ENCODE results near the gene MICALL2. TPM values are rescaled to one million over a fixed set of nuclear protein-coding genes. Genes with fewer than 3 reads are reported as not detected.

The MICALL2 gene
- total RNA-seq, 1 experiment from 2014 or later = 11.1 TPM

- DNase-seq (ENCODE audit: low read depth) = no peak
Measured at GRCh38 chr7:1468203-1468602, 8.9 kb upstream of the MICALL2 start.

GRCh38 chr7:1466524-1467271 is 7.4 kb upstream of the MICALL2 start:
- peak; percentile 71 for DNase-seq (ENCODE audit: low read depth)

- no peak for DNase-seq (ENCODE audit: low read depth)
Measured at GRCh38 chr7:1464694-1465093, 5.4 kb upstream of the MICALL2 start.

- DNase-seq (ENCODE audit: low read depth) = no peak
Measured at GRCh38 chr7:1463676-1464223, 4.5 kb upstream of the MICALL2 start.

GRCh38 chr7:1461646-1462375 is 2.5 kb upstream of the MICALL2 start:
- peak; percentile 21 for DNase-seq (ENCODE audit: low read depth)

- DNase-seq (ENCODE audit: low read depth) = peak; percentile 74
Measured at GRCh38 chr7:1460821-1461645, 1.8 kb upstream of the MICALL2 start.

- DNase-seq (ENCODE audit: low read depth) = peak; percentile 32
Measured at GRCh38 chr7:1459920-1460820, 900 bp upstream of the MICALL2 start.

- DNase-seq (ENCODE audit: low read depth) = peak; percentile 98
Measured at GRCh38 chr7:1459512-1459892, 232 bp upstream of the MICALL2 start.

- DNase-seq (ENCODE audit: low read depth) = peak; percentile 14
Measured at GRCh38 chr7:1457949-1458682, 1.2 kb downstream of the MICALL2 start.

- DNase-seq (ENCODE audit: low read depth) = no peak
Measured at GRCh38 chr7:1457059-1457948, 2.0 kb downstream of the MICALL2 start.

GRCh38 chr7:1455955-1456354 is 3.3 kb downstream of the MICALL2 start:
- DNase-seq (ENCODE audit: low read depth) = no peak

- DNase-seq (ENCODE audit: low read depth) = no peak
Measured at GRCh38 chr7:1455241-1455939, 3.9 kb downstream of the MICALL2 start.

GRCh38 chr7:1454542-1454941 is 4.7 kb downstream of the MICALL2 start:
- no peak for DNase-seq (ENCODE audit: low read depth)

- DNase-seq (ENCODE audit: low read depth) = no peak
Measured at GRCh38 chr7:1452205-1452604, 7.1 kb downstream of the MICALL2 start.

GRCh38 chr7:1450987-1451386 is 8.3 kb downstream of the MICALL2 start:
- DNase-seq (ENCODE audit: low read depth) = no peak

GRCh38 chr7:1450431-1450830 is 8.8 kb downstream of the MICALL2 start:
- DNase-seq (ENCODE audit: low read depth) = no peak

GRCh38 chr7:1449951-1450350 is 9.3 kb downstream of the MICALL2 start:
- DNase-seq (ENCODE audit: low read depth) = no peak

GRCh38 chr7:1449501-1449900 is 9.8 kb downstream of the MICALL2 start:
- no peak for DNase-seq (ENCODE audit: low read depth)

- DNase-seq (ENCODE audit: low read depth) = no peak
Measured at GRCh38 chr7:1448958-1449357, 10.3 kb downstream of the MICALL2 start.
